Measurements from ENCODE around the gene PDCD4.

The PDCD4 gene

GRCh38 chr10:110898391-110898790 lies 26.7 kb downstream of the PDCD4 start:
- 0 out of 2 replicates have a peak, but pooled peaks cover 3% of the 10 kb centered on the region for H3F3A ChIP-seq (ENCODE audit: control insufficient read depth, insufficient read depth)
- no peaks in the 10 kb centered on the region for H3K9me2 ChIP-seq (replicated peaks; ENCODE audit: control insufficient read depth, low read length)
- TF ChIP-seq EZH2phosphoT487 (IDR thresholded peaks at IDR 0.05; ENCODE audit: borderline replicate concordance, low read length): no peak
- TF ChIP-seq, protein P1, sequence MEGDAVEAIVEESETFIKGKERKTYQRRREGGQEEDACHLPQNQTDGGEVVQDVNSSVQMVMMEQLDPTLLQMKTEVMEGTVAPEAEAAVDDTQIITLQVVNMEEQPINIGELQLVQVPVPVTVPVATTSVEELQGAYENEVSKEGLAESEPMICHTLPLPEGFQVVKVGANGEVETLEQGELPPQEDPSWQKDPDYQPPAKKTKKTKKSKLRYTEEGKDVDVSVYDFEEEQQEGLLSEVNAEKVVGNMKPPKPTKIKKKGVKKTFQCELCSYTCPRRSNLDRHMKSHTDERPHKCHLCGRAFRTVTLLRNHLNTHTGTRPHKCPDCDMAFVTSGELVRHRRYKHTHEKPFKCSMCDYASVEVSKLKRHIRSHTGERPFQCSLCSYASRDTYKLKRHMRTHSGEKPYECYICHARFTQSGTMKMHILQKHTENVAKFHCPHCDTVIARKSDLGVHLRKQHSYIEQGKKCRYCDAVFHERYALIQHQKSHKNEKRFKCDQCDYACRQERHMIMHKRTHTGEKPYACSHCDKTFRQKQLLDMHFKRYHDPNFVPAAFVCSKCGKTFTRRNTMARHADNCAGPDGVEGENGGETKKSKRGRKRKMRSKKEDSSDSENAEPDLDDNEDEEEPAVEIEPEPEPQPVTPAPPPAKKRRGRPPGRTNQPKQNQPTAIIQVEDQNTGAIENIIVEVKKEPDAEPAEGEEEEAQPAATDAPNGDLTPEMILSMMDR (IDR thresholded peaks at IDR 0.05; ENCODE audit: low read depth, low read length, poor library complexity, severe bottlenecking): no peak
- no peak overlapping the region for H3K4me3 ChIP-seq (ENCODE audit: low read length)
- H3K4me1 ChIP-seq (ENCODE audit: control insufficient read depth, low read length): peaks cover 7% of the 10 kb centered on the region
- H3K36me3 ChIP-seq (ENCODE audit: control insufficient read depth, low read length): peaks cover 68% of the 10 kb centered on the region
- no peaks in the 10 kb centered on the region for H3K27me3 ChIP-seq (ENCODE audit: control insufficient read depth, low read length)
- H4K20me1 ChIP-seq (ENCODE audit: control insufficient read depth, insufficient read depth, low read depth, low read length): no peaks in the 10 kb centered on the region
- no peaks in the 10 kb centered on the region for H3K9me3 ChIP-seq (ENCODE audit: control insufficient read depth, insufficient read depth, low read length)
- no peaks in the 10 kb centered on the region for H3K79me2 ChIP-seq (ENCODE audit: control insufficient read depth, low read length)
- no peak overlapping the region for H3K27ac ChIP-seq (ENCODE audit: low read depth, low read length)
- no peak overlapping the region for H3K4me2 ChIP-seq (ENCODE audit: low read length)

GRCh38 chr10:110900983-110901382 lies 29.3 kb downstream of the PDCD4 start:
- H3K27ac ChIP-seq (ENCODE audit: low read depth, low read length): no peak overlapping the region
- H4K20me1 ChIP-seq (ENCODE audit: control insufficient read depth, insufficient read depth, low read depth, low read length): no peaks in the 10 kb centered on the region
- no peaks in the 10 kb centered on the region for H3K79me2 ChIP-seq (ENCODE audit: control insufficient read depth, low read length)
- H3K4me2 ChIP-seq (ENCODE audit: low read length): no peak overlapping the region
- no peaks in the 10 kb centered on the region for H3K9me2 ChIP-seq (replicated peaks; ENCODE audit: control insufficient read depth, low read length)
- TF ChIP-seq EZH2phosphoT487 (IDR thresholded peaks at IDR 0.05; ENCODE audit: borderline replicate concordance, low read length): no peak
- TF ChIP-seq, protein P1 (IDR thresholded peaks at IDR 0.05; ENCODE audit: low read depth, low read length, poor library complexity, severe bottlenecking): no peak
- H3K4me1 ChIP-seq (ENCODE audit: control insufficient read depth, low read length): no peaks in the 10 kb centered on the region
- peaks cover 47% of the 10 kb centered on the region for H3K36me3 ChIP-seq (ENCODE audit: control insufficient read depth, low read length)
- no peaks in the 10 kb centered on the region for H3K27me3 ChIP-seq (ENCODE audit: control insufficient read depth, low read length)
- 0 out of 2 replicates have a peak, but pooled peaks cover 3% of the 10 kb centered on the region for H3F3A ChIP-seq (ENCODE audit: control insufficient read depth, insufficient read depth)
- no peak overlapping the region for H3K4me3 ChIP-seq (ENCODE audit: low read length)
- H3K9me3 ChIP-seq (ENCODE audit: control insufficient read depth, insufficient read depth, low read length): no peaks in the 10 kb centered on the region

- Histone ChIP-seq H4K20me1 (ENCODE audit: control insufficient read depth, insufficient read depth, low read depth, low read length) (no peaks in the 10 kb centered on the region), H3K27ac (ENCODE audit: low read depth, low read length) (no peak overlapping the region), H3K9me3 (ENCODE audit: control insufficient read depth, insufficient read depth, low read length) (no peaks in the 10 kb centered on the region), H3K27me3 (ENCODE audit: control insufficient read depth, low read length) (no peaks in the 10 kb centered on the region), H3K4me1 (ENCODE audit: control insufficient read depth, low read length) (no peaks in the 10 kb centered on the region), H3K9me2 (replicated peaks; ENCODE audit: control insufficient read depth, low read length) (no peaks in the 10 kb centered on the region), H3K4me3 (ENCODE audit: low read length) (no peak overlapping the region), H3K4me2 (ENCODE audit: low read length) (no peak overlapping the region), H3K79me2 (ENCODE audit: control insufficient read depth, low read length) (no peaks in the 10 kb centered on the region), H3K36me3 (ENCODE audit: control insufficient read depth, low read length) (peaks cover 36% of the 10 kb centered on the region), H3F3A (ENCODE audit: control insufficient read depth, insufficient read depth) (0 out of 2 replicates have a peak, but pooled peaks cover 3% of the 10 kb centered on the region)
- TF ChIP-seq, protein P1 (IDR thresholded peaks at IDR 0.05; ENCODE audit: low read depth, low read length, poor library complexity, severe bottlenecking): no peak
- no peak for TF ChIP-seq EZH2phosphoT487 (IDR thresholded peaks at IDR 0.05; ENCODE audit: borderline replicate concordance, low read length)
Measured at GRCh38 chr10:110901954-110902819, 30.5 kb downstream of the PDCD4 start.

Data from DOHH2 (cell line).